Activated T-cell treated with anti-CD3 and anti-CD28 coated beads, Interleukin-2, amount 50 U/mL, for 1 hour (primary cell): Measurements from ENCODE around the gene CLPX.
"Not testable (repeated sequence)": the region's sequence is repeated elsewhere in the genome, so short reads cannot be mapped to it uniquely, and the experiment has no call there.

ENCODE experiments used
- DNase-seq: peaks from one replicate; pipeline ENCODE4 v3.0.0-alpha.2; 2020

The CLPX gene

DNA sequence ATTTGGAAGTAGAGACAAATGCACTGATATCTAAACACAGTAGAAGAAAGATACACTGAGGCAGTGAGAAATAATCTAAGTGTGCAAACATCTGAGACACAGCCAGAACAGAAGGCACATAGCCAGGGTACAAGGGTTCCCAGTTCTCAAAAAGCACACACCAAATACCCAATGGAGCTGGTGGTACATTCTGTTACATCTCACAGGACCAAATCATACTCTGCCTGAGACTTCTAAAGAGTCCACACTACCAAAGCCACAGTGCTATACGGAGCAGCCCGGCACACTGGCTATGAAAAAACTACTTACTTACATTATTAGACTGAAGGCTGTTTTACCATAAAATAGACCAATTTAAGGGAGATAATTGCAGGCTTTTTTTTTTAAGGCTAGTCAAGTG is 19.3 kb downstream of the CLPX start:
- no peak for DNase-seq

DNA sequence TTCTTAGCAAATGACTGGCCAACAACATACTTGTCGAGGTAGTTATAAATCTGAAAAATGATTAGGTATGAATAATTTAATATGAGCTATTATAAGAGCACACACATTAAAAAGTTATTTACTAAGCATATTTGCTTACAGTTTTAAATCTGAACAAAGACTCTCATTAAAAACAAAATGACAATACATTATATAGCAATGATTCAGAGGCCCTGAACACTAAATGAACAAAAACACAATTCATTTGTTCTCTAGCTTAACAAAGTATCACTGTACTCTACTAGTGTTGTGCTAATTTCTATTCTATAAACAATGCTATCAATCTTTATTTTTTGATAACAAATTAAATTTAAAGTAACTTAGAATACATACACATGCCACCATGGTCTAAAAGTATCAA is 21.0 kb downstream of the CLPX start:
- DNase-seq, result no peak

- DNase-seq, result no peak
These were observed 22.1 kb downstream of the CLPX start for GRCh38 chr15:65163041-65163440.

DNA sequence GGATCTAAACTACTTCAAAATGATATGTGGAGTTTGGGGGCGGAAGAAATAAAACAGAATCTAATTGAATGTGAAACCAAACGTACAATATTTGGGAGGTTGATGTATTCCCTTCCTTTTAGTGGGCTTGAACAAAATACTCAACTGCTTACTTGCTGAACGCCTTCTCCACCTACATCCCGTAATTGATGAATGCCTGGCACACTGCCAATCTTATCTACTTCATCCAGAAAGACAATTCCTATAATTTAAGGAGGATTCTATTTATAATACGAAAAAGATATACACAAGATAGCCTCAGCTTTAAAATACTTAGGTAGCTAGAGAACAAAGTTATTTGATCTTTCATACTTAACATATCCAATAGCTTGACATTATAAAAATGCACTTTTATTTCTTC is 28.4 kb downstream of the CLPX start:
- no peak for DNase-seq

DNA sequence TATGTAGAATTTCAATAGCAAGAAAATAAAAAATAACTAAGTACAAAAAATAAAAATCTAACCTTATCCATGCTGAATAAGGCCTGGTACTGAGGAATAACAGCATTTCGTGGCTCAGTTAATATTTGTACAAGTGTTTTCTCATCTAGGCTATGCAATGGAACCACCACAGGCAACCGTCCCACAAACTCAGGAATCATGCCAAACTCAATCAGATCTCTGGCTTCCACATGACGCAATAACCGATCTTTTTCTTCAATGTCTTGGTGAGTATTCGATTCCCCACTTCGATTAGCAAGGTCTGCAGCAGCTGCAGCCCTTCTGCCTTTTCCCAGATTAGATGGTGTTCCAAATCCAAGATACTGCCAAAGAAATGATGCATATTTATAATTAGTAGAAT is 30.4 kb downstream of the CLPX start:
- DNase-seq, result no peak

- no peak for DNase-seq
These were observed 37.2 kb downstream of the CLPX start for GRCh38 chr15:65147902-65148301.

DNA sequence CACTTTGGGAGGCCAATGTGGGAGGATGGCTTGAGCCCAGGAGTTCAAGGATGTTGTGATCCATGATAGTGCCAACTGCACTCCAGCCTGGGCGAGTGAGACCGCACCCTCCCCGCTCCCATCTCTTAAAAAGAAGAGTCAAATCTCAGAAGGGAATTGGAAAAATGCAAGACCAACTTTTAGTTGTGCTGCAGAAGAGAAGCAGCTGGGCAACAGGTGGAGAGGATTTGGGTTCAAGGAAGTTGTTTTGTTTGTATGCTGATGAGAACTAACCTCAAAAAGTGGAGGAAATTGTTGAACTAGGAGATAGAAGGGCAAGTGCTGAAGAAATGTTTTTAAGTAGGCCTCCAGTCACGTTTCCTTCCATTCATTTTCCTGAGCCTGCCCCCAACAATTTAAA is 38.7 kb downstream of the CLPX start:
- no peak for DNase-seq

GRCh38 chr15:65138631-65139030 is 46.5 kb downstream of the CLPX start:
- not testable (repeated sequence) for DNase-seq

DNA sequence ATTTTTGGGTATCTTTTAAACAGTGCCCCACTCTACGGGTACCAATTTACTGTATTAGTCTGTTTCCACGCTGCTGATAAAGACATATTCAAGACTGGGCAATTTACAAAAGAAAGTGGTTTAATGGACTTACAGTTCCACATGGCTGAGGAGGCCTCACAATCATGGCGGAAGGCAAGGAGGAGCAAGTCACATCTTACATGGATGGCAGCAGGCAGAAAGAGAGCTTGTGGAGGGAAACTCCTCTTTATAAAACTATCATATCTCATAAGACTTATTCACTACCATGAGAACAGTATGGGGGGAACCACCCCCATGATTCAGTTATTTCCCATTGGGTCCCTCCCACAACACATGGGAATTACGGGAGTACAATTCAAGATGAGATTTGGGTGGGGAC is 47.2 kb downstream of the CLPX start:
- DNase-seq, result not testable (repeated sequence)

- not testable (repeated sequence) for DNase-seq
These were observed 48.1 kb downstream of the CLPX start for GRCh38 chr15:65137089-65137488.

DNA sequence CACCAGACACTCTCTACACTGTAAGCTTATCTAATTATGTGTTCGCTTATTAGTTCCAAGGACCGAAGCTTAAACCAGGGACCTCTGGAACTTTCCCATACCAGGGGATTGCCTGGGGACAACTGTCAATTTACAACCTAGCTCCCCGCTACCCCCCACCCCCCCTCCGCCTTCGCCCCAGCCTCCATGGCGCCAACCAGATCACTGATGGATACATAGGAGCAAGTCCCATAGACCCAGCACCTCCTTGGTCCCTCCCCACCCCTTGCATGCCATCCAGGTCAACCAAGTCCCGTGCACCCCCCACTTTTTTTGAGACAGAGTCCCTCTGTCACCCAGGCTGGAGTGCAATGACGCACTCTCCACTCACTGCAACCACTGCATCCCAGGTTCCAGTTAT is 50.6 kb downstream of the CLPX start:
- DNase-seq, result no peak

GRCh38 chr15:65133548-65134200 is 51.5 kb downstream of the CLPX start, which contains the start of gene PDCD7:
PDCD7 (minus strand) TSS chr15:65133808; CDS start chr15:65133781, 27 bp downstream.
- peak; percentile 80 for DNase-seq

- DNase-seq, result no peak
These were observed 52.1 kb downstream of the CLPX start for GRCh38 chr15:65132878-65133547.

GRCh38 chr15:65130941-65131340 is 54.2 kb downstream of the CLPX start:
- no peak for DNase-seq

- no peak for DNase-seq
These were observed 69.6 kb downstream of the CLPX start for GRCh38 chr15:65115542-65115941.

DNA sequence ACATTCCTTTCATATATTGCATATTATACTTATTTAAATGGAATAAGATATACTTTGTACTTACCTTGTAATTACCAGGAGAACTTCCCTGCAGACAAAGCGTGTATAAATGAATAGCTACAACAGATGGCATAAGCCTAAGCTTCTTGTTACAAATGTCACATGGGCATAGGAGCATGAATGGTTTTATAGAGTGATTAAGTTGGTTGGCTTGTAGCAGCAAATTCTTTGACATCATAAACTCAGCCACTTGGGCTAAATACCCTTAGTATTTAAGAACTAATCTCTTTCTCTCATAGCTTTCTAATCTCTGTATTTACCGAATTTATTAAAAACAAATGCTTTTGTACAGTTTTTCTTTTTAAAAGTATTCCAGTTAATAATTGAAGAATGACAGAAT is 70.1 kb downstream of the CLPX start, which contains the start of gene UBAP1L:
TSS of gene UBAP1L (minus strand) at position 115 of the 400 bp plus-strand sequence. CDS start 8,985 bp downstream, outside the sequence.
- DNase-seq, result no peak

- no peak for DNase-seq
These were observed 74.4 kb downstream of the CLPX start for GRCh38 chr15:65110676-65111292.

- DNase-seq, result no peak
These were observed 79.0 kb downstream of the CLPX start for GRCh38 chr15:65106011-65106590.

DNA sequence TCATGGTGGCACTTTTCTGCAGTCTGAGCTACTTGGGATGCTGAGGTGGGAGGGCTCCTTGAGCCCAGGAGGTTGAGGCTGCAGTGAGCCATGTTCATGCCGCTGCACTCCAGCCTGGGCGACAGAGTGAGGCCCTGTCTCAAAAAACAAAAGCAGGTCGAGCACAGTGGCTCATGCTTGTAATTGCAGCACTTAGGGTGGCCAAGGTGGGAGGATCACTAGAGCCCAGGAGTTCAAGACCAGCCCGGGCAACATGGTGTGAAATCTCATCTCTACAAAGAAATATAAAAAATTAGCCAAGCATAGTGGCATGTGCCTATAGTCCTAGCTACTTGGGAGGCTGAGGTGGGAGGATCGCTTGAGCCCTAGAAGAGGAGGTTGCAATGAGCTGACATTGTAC is 80.1 kb downstream of the CLPX start:
- no peak for DNase-seq

GRCh38 chr15:65102912-65103311 is 82.2 kb downstream of the CLPX start:
- no peak for DNase-seq

DNA sequence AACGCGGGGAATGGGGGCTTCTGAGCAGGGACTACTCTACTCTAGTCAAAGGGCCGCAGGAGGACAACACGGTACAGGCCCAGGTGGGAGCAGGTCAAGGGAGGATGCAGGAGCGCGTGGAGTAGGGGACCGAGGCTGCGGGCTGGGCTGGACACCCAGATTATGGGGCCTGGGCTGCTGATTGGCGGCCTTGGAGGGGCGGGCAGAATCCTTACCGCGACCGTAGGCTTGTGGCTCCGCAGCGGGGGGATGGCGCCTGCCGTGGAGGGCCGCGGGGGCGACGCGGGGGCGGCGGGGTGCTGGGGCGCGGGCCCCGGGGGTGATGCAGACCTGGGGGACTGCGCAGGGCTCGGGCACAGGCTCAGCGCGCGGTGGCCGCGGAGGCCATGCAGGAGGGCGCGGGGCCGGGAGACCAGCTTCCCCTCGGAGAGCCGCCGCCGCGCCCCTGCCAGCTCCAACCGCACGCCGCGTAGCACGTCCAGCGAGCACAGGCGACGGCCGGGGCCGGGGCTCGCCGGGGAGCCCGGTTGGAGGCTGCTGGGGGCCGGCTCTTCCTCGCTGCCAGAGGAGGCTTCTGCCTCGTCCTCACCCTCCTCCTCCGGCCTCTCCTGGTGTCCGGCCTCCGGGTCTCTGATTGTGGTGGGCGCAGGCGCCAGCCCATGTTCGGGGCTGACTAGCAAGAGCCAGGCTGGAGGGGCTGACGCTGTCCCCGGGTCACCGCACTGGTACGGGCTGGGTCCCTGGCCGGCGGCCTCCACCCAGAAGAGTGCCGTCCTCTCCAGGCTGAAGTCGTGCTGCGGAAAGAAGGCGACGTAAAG is 83.0 kb downstream of the CLPX start:
- no peak for DNase-seq

DNA sequence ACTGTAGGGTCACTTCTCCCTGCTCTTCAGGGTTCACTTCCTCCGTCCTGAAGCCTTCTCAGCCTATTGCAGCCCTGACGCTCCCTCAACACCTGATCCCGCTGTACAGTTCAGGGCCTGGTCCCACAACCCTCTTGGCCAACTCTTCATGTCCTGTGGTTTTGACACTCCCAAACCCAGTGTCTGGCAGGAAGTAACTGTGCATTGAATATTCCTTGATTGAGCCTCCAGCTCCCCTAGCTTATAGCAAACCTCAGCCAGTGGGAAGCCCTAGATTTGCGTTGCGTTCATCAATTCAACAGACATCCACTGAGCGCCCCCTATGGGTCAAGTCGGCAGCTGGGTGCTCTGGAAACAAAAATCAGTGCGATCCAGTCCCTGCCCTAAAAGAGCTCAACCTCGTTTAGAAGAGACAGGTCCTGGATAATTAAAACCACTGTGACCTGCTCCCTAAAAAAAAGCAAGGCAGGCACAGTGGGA is 83.7 kb downstream of the CLPX start:
- DNase-seq, result peak; percentile 56

DNA sequence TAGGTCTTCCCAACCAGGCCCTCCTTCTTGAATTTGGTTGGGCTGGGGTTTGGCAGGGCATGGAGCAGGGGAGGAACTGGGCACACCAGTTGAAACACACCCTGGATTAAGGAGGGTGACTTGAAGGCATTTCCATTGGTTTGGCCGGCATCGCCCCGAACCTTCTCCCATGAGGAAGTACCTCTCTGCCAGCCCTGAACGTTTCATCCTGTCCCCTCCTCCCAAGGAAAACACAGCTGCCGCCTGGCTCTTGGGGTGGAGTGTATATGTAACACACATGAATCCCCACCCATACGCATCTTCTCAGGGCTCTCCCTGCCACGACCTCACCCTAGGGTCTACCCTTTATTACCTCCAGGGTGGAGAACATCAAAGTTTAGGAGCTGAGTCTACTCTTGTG is 84.7 kb downstream of the CLPX start:
- DNase-seq, result no peak
